Astrocyte of the spinal cord (primary cell): Measurements from ENCODE around the gene SMAP2.

Experiments used
- DNase-seq: peaks from one replicate; pipeline ENCODE4 v3.0.0; 2011; ENCODE audit warnings: low read depth, low spot score
- H3K4me3 ChIP-seq: 2 replicates; pipeline ENCODE4 v1.5.1; 2011; ENCODE audit warnings: low read depth, mild to moderate bottlenecking, low read length, moderate library complexity
- in situ Hi-C: cut with HindIII; loops from 2 replicates; pipeline ENCODE4 v1.10.0; 2017; ENCODE audit warnings: low sequenced_read_pairs
- TF ChIP-seq, protein P1 (sequence below): IDR thresholded peaks from 2 replicates; pipeline ENCODE4 v1.5.1; 2012; ENCODE audit warnings: low read depth, mild to moderate bottlenecking, low read length, inconsistent platforms

The SMAP2 gene

DNA sequence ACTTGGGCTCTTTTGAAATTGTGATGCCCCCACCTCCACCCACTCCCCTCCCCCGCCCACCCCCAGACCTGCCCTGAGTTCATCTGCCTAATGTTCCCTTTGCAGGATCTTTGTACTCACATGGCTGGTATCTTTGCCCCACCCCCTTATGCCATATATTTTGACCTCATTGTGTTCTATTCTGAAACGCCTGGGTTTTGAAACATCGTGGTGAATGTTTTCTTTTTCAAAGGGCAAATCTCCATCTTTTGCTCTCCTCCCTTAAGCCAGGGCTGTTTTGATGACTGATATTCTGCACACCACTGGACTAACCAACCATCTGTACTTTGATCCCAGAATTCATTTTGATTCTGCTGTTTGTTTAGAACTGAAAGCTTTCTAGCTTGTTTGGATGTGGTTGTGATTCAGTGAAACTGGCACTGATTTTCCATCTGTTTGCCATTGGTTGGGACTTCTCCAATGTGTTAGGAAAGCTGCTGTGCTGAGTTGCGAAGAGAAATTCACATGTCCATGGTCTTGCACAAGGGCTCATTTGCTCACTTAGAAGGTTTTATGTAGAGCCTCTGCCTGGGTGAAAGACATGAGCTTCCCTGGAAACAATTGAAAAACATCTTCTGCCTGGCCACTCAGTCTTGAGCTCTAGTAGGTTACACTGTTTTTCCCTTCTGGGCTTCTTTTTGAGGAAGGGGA, 16.5 kb downstream of the SMAP2 start:
- no peak overlapping the region for H3K4me3 ChIP-seq
- peak; percentile 58 for DNase-seq
- in situ Hi-C loops, result no loop called here
- TF ChIP-seq, protein P1, sequence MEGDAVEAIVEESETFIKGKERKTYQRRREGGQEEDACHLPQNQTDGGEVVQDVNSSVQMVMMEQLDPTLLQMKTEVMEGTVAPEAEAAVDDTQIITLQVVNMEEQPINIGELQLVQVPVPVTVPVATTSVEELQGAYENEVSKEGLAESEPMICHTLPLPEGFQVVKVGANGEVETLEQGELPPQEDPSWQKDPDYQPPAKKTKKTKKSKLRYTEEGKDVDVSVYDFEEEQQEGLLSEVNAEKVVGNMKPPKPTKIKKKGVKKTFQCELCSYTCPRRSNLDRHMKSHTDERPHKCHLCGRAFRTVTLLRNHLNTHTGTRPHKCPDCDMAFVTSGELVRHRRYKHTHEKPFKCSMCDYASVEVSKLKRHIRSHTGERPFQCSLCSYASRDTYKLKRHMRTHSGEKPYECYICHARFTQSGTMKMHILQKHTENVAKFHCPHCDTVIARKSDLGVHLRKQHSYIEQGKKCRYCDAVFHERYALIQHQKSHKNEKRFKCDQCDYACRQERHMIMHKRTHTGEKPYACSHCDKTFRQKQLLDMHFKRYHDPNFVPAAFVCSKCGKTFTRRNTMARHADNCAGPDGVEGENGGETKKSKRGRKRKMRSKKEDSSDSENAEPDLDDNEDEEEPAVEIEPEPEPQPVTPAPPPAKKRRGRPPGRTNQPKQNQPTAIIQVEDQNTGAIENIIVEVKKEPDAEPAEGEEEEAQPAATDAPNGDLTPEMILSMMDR, result no peak

- TF ChIP-seq, protein P1, result no peak
- in situ Hi-C loops, result no loop called here
- no peak for DNase-seq
- no peak overlapping the region for H3K4me3 ChIP-seq
Measured at GRCh38 chr1:40390857-40391256, 17.3 kb downstream of the SMAP2 start.

DNA sequence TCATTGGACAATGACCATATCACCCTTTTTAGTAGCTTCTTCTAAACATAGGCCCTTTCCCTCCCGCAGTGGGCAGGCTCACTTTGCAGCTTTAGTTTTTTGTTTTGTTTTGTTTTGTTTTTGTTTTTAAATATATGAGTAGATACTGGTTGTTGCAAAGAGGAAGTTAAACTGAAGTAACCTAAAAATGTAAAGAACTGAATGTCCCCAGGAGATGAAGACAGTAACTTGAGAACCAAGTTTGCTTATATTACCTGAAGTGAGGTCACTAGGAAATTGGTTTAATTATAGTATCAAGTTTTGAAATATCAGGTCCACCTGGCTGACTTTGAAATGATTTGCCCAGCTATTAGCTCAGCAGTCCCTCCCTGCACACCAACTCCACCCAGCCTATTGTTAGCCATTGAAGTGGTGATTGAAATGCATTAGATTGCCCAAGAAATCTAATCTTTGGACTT, 18.2 kb downstream of the SMAP2 start:
- no peak for DNase-seq
- in situ Hi-C loops, result no loop called here
- no peak overlapping the region for H3K4me3 ChIP-seq
- TF ChIP-seq, protein P1, result no peak

- no peak overlapping the region for H3K4me3 ChIP-seq
- in situ Hi-C loops, result no loop called here
- peak; percentile 58 for DNase-seq
- TF ChIP-seq, protein P1, result no peak
Measured at GRCh38 chr1:40392221-40392620, 18.7 kb downstream of the SMAP2 start.

- no peak overlapping the region for H3K4me3 ChIP-seq
- in situ Hi-C loops, result no loop called here
- DNase-seq, result no peak
- TF ChIP-seq, protein P1, result no peak
Measured at GRCh38 chr1:40393173-40393572, 19.6 kb downstream of the SMAP2 start.

DNA sequence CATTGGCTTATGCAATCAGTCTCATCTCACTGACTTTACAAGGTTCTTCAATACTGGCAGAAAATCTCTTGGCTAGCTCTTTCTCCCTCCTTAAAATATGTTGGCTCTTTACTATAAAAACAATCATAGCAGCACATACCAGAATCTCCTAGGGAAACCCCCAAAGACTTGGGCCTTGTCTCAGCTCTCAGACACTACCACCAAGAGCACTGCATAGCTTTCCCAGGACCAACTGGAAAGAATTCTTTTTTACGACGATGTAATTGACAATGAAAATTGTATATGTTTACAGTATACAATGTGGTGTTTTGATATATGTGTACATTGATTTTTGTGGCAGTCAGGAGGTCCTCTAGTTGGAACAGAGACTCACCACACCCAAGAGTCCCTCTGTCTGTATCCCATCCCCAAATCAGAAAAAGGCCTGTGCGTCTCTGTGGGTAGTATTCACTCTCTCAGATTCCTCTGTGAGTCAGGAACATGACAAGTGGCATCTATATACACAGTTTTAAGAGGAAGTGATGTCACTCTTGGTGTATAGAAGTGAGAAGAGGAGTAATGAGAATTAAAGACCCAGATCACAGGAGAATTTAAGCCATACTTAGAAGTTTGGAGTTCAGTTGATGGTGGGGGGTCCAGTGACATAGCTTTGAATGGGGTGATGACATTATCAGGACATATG, 21.1 kb downstream of the SMAP2 start:
- no peak overlapping the region for H3K4me3 ChIP-seq
- TF ChIP-seq, protein P1, result no peak
- DNase-seq, result peak; percentile 19
- in situ Hi-C loops, result no loop called here
